Fibroblast of skin of scalp (primary cell): ENCODE results near the gene NPIPB6. TPM values are rescaled to one million over a fixed set of nuclear protein-coding genes. Genes with fewer than 3 reads are reported as not detected.
A peak's percentile ranks its signal among the peaks of the same experiment; 100 is the strongest.
"Not testable (repeated sequence)": the region's sequence is repeated elsewhere in the genome, so short reads cannot be mapped to it uniquely, and the experiment has no call there.

Experiments used
- DNase-seq: peaks from one replicate; pipeline ENCODE4 v3.0.0-alpha.2; 2013
- polyA plus RNA-seq, 2 experiments: library from polyadenylated mRNA; unstranded; fragments of 120-200 nt; gene quantifications; one replicate each; pipeline ENCODE4 v1.2.1, GENCODE V29; 2013; ENCODE audit not compliant: insufficient read length in 2 of 2

NPIPB6 gene
- 0.14 TPM for polyA plus RNA-seq (2013, experiment 1 of 2; ENCODE audit: insufficient read length)
- polyA plus RNA-seq (2013, experiment 2 of 2; ENCODE audit: insufficient read length): 0.16 TPM

GRCh38 chr16:28363408-28363807 is at the start of gene NPIPB6:
Gene NPIPB6, minus strand, starts transcription at chr16:28363508. Its CDS starts 686 bp downstream, at chr16:28362822.
- DNase-seq: not testable (repeated sequence)

- not testable (repeated sequence) for DNase-seq
These were observed 40.1 kb upstream of the NPIPB6 start, which contains the start of gene EIF3CL for GRCh38 chr16:28403220-28404072. Gene EIF3CL, minus strand, starts transcription at chr16:28403841. Its CDS starts 223 bp downstream, at chr16:28403618.

- not testable (repeated sequence) for DNase-seq
These were observed 28.7 kb upstream of the NPIPB6 start for GRCh38 chr16:28392054-28392453.

GRCh38 chr16:28382177-28382867 is 19.0 kb upstream of the NPIPB6 start:
- DNase-seq: not testable (repeated sequence)

- not testable (repeated sequence) for DNase-seq
These were observed 14.5 kb upstream of the NPIPB6 start for GRCh38 chr16:28377822-28378221.

- DNase-seq: not testable (repeated sequence)
These were observed 13.9 kb upstream of the NPIPB6 start for GRCh38 chr16:28377108-28377625.

- not testable (repeated sequence) for DNase-seq
These were observed 11.8 kb upstream of the NPIPB6 start for GRCh38 chr16:28375115-28375514.

- not testable (repeated sequence) for DNase-seq
These were observed 11.0 kb upstream of the NPIPB6 start for GRCh38 chr16:28374281-28374680.

GRCh38 chr16:28367926-28368325 is 4.6 kb upstream of the NPIPB6 start:
- DNase-seq: not testable (repeated sequence)

GRCh38 chr16:28364268-28365173 is 1.2 kb upstream of the NPIPB6 start:
- DNase-seq: not testable (repeated sequence)

- DNase-seq: not testable (repeated sequence)
These were observed 708 bp downstream of the NPIPB6 start for GRCh38 chr16:28362600-28362999.

GRCh38 chr16:28338230-28338629 is 25.1 kb downstream of the NPIPB6 start:
- DNase-seq: not testable (repeated sequence)

- not testable (repeated sequence) for DNase-seq
These were observed 26.2 kb downstream of the NPIPB6 start for GRCh38 chr16:28336940-28337710.

- not testable (repeated sequence) for DNase-seq
These were observed 27.6 kb downstream of the NPIPB6 start for GRCh38 chr16:28335678-28336077.

- not testable (repeated sequence) for DNase-seq
These were observed 30.7 kb downstream of the NPIPB6 start for GRCh38 chr16:28332632-28333031.

- DNase-seq: not testable (repeated sequence)
These were observed 32.3 kb downstream of the NPIPB6 start for GRCh38 chr16:28330981-28331380.

- not testable (repeated sequence) for DNase-seq
These were observed 33.1 kb downstream of the NPIPB6 start for GRCh38 chr16:28330232-28330631.

- peak; percentile 54 for DNase-seq
These were observed 36.3 kb downstream of the NPIPB6 start for GRCh38 chr16:28326881-28327610.

GRCh38 chr16:28324887-28325279 is 38.4 kb downstream of the NPIPB6 start:
- no peak for DNase-seq

- no peak for DNase-seq
These were observed 38.9 kb downstream of the NPIPB6 start for GRCh38 chr16:28324235-28324886.
